Activated CD8-positive, alpha-beta T cell treated with anti-CD3 and anti-CD28 coated beads for 36 hours (primary cell): ENCODE data around the gene ANXA3. TPM values are rescaled to one million over a fixed set of nuclear protein-coding genes. Genes with fewer than 3 reads are reported as not detected.

Experiments
- ATAC-seq: fragments of 200-7000 bp; cut with Tn5 transposase; one replicate; pipeline ENCODE4 v1.10.0; 2021; ENCODE audit warnings: mild to moderate bottlenecking, moderate library complexity
- CTCF ChIA-PET: fragments of 350-600 bp; sonication (Branson Sonifier 250); formaldehyde crosslinking; loops from one replicate; lab custom pipeline; 2021; ENCODE audit warnings: antibody characterized with exemption; lab: Charles Lee
- POLR2A ChIA-PET: fragments of 350-600 bp; sonication (Branson Sonifier 250); formaldehyde crosslinking; loops from one replicate; lab custom pipeline; 2021; ENCODE audit warnings: antibody characterized with exemption; lab: Charles Lee
- DNase-seq: peaks from one replicate; pipeline ENCODE4 v3.0.0-alpha.2; 2020
- H3K27ac Mint-ChIP-seq: one replicate; pipeline ENCODE4 v1.8.0; 2021; ENCODE audit warnings: mild to moderate bottlenecking, mixed read lengths
- H3K27me3 Mint-ChIP-seq: one replicate; pipeline ENCODE4 v1.8.0; 2021; ENCODE audit warnings: mixed read lengths
- H3K36me3 Mint-ChIP-seq: one replicate; pipeline ENCODE4 v1.8.0; 2021; ENCODE audit warnings: low read depth, mixed read lengths
- H3K4me1 Mint-ChIP-seq: one replicate; pipeline ENCODE4 v1.8.0; 2021; ENCODE audit warnings: low read depth, mixed read lengths
- H3K4me3 Mint-ChIP-seq: one replicate; pipeline ENCODE4 v1.8.0; 2021; ENCODE audit warnings: mild to moderate bottlenecking, moderate library complexity, mixed read lengths
- H3K9me3 Mint-ChIP-seq: one replicate; pipeline ENCODE4 v1.8.0; 2021; ENCODE audit warnings: mixed read lengths
- intact Hi-C: fragments of 100-400 bp; cut with micrococcal nuclease; formaldehyde crosslinking; loops from one replicate; pipeline ENCODE4 v1.10.0; 2022
- total RNA-seq, 2 experiments: library from RNA; stranded (reverse); gene quantifications; one replicate each; pipeline ENCODE4 v1.2.3, GENCODE V29; 2021
- TF ChIP-seq, protein P1 (sequence below): fragments of 200-600 bp; IDR thresholded peaks from one replicate; pipeline ENCODE4 v1.8.0; 2022; ENCODE audit warnings: antibody characterized with exemption, mild to moderate bottlenecking

ANXA3 gene
- total RNA-seq, 2 experiments from 2014 or later = 0.63 to 0.90 TPM

DNA sequence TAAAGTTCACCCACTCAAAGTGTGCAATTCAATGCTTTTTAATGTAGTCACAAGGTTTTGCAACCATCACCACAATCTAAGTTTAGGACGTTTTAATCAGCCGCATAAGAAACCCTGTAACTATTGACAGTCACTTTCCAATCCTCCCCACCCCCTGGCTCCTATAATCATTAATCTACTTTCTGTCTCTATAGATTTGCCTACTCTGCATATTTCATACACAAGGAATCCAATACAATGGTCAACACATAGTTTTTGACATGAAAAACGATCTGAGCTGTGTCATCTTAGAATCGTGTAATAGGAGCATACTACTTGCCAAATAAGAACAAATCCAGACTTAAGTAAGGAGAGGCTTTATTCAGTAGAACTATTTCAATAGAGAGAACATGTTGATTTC lies 47.6 kb downstream of the ANXA3 start:
- TF ChIP-seq, protein P1, sequence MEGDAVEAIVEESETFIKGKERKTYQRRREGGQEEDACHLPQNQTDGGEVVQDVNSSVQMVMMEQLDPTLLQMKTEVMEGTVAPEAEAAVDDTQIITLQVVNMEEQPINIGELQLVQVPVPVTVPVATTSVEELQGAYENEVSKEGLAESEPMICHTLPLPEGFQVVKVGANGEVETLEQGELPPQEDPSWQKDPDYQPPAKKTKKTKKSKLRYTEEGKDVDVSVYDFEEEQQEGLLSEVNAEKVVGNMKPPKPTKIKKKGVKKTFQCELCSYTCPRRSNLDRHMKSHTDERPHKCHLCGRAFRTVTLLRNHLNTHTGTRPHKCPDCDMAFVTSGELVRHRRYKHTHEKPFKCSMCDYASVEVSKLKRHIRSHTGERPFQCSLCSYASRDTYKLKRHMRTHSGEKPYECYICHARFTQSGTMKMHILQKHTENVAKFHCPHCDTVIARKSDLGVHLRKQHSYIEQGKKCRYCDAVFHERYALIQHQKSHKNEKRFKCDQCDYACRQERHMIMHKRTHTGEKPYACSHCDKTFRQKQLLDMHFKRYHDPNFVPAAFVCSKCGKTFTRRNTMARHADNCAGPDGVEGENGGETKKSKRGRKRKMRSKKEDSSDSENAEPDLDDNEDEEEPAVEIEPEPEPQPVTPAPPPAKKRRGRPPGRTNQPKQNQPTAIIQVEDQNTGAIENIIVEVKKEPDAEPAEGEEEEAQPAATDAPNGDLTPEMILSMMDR = no peak
- CTCF ChIA-PET = no interaction called here
- no peak for DNase-seq
- intact Hi-C loops = no loop called here
- Mint-ChIP-seq H3K27ac (no peak overlapping the region), H3K27me3 (peaks cover 2% of the 10 kb centered on the region), H3K9me3 (no peaks in the 10 kb centered on the region), H3K36me3 (no peaks in the 10 kb centered on the region), H3K4me1 (no peaks in the 10 kb centered on the region), H3K4me3 (no peak overlapping the region)
- POLR2A ChIA-PET = no interaction called here
- no peak for ATAC-seq

DNA sequence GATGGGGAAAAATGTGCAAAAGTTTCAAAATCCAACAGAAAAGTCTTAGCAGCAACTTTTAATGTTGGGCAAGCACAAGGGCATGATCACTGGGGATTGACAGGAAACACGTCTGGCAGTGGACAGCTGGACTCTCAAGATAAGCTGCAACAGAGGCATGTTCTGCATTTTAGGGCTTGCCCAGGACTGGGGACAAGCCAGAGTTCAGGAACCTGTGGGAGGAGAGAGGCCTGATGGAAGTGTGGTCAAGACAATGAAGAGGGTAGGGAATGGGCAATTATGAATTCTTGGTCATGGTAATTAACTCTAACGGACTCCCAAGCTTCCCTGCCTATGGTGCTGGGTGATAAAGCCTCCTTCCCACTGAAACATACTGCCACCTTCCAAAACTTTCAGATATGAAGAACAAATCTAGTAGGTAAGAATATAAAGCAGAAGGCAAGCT lies 48.4 kb downstream of the ANXA3 start:
- ChIA-PET POLR2A (no interaction called here), CTCF (interaction anchor here (1.2 kb wide), 1 partner anchor 11 kb away, joined by 4 read pairs; no protein-coding TSS in a partner anchor)
- H3K9me3 Mint-ChIP-seq = no peaks in the 10 kb centered on the region
- H3K4me1 Mint-ChIP-seq = no peaks in the 10 kb centered on the region
- no peak for ATAC-seq
- no peak overlapping the region for H3K27ac Mint-ChIP-seq
- peaks cover 2% of the 10 kb centered on the region for H3K27me3 Mint-ChIP-seq
- H3K36me3 Mint-ChIP-seq = no peaks in the 10 kb centered on the region
- intact Hi-C loops = no loop called here
- no peak overlapping the region for H3K4me3 Mint-ChIP-seq
- TF ChIP-seq, protein P1 = no peak
- DNase-seq = no peak

DNA sequence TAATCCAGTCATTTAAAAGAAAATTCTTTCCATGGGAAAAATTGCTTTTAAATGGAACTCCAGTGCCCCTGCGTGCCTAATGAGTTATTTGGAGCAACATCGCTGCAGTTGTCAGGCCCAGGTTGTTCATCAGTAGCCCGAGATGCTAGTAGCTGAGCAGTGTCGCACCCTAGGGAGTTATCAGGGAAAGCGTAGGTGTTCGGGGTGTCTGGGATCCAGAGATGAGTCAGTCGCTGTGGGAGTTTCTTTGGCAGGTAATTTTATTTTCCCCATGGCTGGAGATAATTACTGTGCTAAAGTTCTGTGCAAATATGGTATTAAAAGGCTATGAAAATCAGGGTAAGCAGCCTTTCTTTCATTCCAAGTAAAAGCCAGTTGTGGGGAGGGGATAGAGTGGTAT lies 49.4 kb downstream of the ANXA3 start:
- no peak overlapping the region for H3K27ac Mint-ChIP-seq
- DNase-seq = no peak
- H3K4me1 Mint-ChIP-seq = no peaks in the 10 kb centered on the region
- H3K36me3 Mint-ChIP-seq = no peaks in the 10 kb centered on the region
- no peak overlapping the region for H3K4me3 Mint-ChIP-seq
- ChIA-PET POLR2A (no interaction called here), CTCF (no interaction called here)
- H3K27me3 Mint-ChIP-seq = peaks cover 2% of the 10 kb centered on the region
- TF ChIP-seq, protein P1 = no peak
- intact Hi-C loops = no loop called here
- ATAC-seq = no peak
- no peaks in the 10 kb centered on the region for H3K9me3 Mint-ChIP-seq

DNA sequence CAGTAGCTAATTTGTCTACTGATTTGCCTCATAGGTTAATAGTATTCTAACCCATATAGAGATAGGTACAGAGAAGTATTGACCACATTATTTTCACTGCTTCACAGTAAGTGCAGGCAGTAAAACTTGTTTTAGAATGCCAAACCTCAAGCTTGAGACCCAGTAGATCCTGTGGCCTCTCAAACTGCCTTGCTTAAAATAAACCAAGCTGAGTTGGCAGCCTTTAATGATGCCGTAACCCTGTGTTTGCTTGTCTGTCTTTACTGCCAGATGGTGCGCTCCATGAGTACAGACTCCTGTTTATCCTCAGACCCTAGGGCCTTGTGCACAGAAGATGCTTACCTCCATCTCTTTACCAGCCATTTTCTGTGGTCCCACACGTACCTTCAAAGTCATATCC lies 50.8 kb downstream of the ANXA3 start:
- H3K4me1 Mint-ChIP-seq = no peaks in the 10 kb centered on the region
- POLR2A ChIA-PET = no interaction called here
- TF ChIP-seq, protein P1 = no peak
- no peak overlapping the region for H3K4me3 Mint-ChIP-seq
- H3K27me3 Mint-ChIP-seq = peaks cover 2% of the 10 kb centered on the region
- DNase-seq (no peak), ATAC-seq (no peak)
- H3K36me3 Mint-ChIP-seq = no peaks in the 10 kb centered on the region
- H3K27ac Mint-ChIP-seq = no peak overlapping the region
- intact Hi-C loops = no loop called here
- H3K9me3 Mint-ChIP-seq = no peaks in the 10 kb centered on the region
- CTCF ChIA-PET = interaction anchor here (1.1 to 1.7 kb wide), 2 partner anchors 11 to 350 kb away, joined by 4 to 6 read pairs; no protein-coding TSS in a partner anchor

DNA sequence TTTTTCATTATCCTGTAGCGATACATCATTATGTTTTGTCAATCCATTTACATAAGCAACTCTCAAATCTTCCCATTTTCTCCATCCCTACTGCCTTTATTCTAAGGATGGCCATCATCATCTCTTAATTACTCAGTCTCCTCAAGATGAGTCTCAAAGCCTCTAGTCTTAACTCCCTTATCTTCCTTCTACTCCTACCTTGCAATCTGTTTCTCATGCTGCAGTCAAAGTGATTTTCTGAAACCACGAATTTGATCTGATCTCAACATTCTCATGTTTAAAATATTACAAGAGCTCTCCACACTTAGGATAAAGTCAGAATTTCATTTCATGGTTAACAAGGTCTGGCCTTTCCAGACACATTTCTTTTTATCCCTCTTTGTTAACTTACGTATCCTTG lies 51.8 kb downstream of the ANXA3 start:
- ChIA-PET CTCF (interaction anchor here (1.1 to 1.7 kb wide), 2 partner anchors 10 to 349 kb away, joined by 4 to 6 read pairs; no protein-coding TSS in a partner anchor), POLR2A (interaction anchor here (0.6 kb wide), 1 partner anchor 48 kb away, joined by 3 read pairs; no protein-coding TSS in a partner anchor)
- no peaks in the 10 kb centered on the region for H3K36me3 Mint-ChIP-seq
- H3K9me3 Mint-ChIP-seq = no peaks in the 10 kb centered on the region
- no peaks in the 10 kb centered on the region for H3K4me1 Mint-ChIP-seq
- ATAC-seq (no peak), DNase-seq (no peak)
- TF ChIP-seq, protein P1 = no peak
- no peak overlapping the region for H3K27ac Mint-ChIP-seq
- no peak overlapping the region for H3K4me3 Mint-ChIP-seq
- peaks cover 2% of the 10 kb centered on the region for H3K27me3 Mint-ChIP-seq
- intact Hi-C loops = no loop called here
